Lower leg skin (tissue), 3 donors: ENCODE results near the gene ARPP21.

Source experiments
- CTCF ChIP-seq, 3 donors: fragments of 450-650 bp; IDR thresholded peaks; one replicate each; pipeline ENCODE4 v1.5.1; 2016; ENCODE audit warnings: antibody characterized with exemption in 3 of 3, mild to moderate bottlenecking in 3 of 3, moderate library complexity in 2 of 3
- POLR2A ChIP-seq, 2 donors: fragments of 450-650 bp; IDR thresholded peaks; one replicate each; pipeline ENCODE4 v1.6.1; 2016 to 2017; ENCODE audit warnings: antibody characterized with exemption in 2 of 2, mild to moderate bottlenecking in 1 of 2, moderate library complexity in 1 of 2

GRCh38 chr3:35744419-35744818, 105.1 kb downstream of the ARPP21 start:
- TF ChIP-seq POLR2A (IDR thresholded peaks at IDR 0.05) (no peak), CTCF (IDR thresholded peaks at IDR 0.05) (no peak)
